ENCODE data around the gene SLC22A23. TPM values are rescaled to one million over a fixed set of nuclear protein-coding genes. Genes with fewer than 3 reads are reported as not detected.

The SLC22A23 gene
- total and polyA plus RNA-seq, 2 of the 4 experiments (the other 2 are of a cell fraction), result 0.72 to 1.6 TPM

DNA sequence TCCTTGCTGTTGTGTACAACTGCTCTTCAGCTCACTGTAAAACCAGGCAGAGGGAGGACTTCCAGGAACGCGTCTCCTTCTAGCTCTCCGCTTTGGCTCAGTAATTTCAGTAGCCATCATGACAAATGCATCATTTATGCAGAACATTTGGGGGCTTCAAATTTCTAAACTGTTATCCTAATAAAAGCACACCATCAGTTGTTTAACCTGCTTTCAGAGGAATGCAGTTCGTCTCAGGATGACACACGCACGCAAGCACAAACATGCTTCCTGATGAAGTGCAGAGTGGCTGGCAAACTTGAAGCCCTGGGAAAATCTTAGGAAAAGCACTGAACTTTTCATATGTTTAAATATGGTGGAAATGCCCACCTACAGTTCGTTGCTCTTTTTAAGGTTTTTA lies 24.4 kb downstream of the SLC22A23 start:
- Histone ChIP-seq H2AK9ac (replicated peaks; ENCODE audit: low read depth, low read length, poor library complexity) (no peak overlapping the region), H3K4ac (ENCODE audit: low read depth, low read length) (no peak overlapping the region), H2AK5ac (ENCODE audit: low read depth, low read length) (no peak overlapping the region), H4K91ac (ENCODE audit: insufficient read depth, low read depth, low read length) (no peak overlapping the region), H3K9me1 (ENCODE audit: insufficient read depth, low read length) (no peaks in the 10 kb centered on the region), H3K36me3 (ENCODE audit: control insufficient read depth, insufficient read depth, low read length) (no peaks in the 10 kb centered on the region), H3K79me1 (ENCODE audit: low read depth in 1 of 2, low read length in 2 of 2) (no peaks in the 10 kb centered on the region), H2BK5ac (ENCODE audit: low read depth, low read length, poor library complexity, severe bottlenecking) (no peak overlapping the region), H2BK15ac (ENCODE audit: low read depth, low read length) (no peak overlapping the region), H3K18ac (ENCODE audit: low read depth, low read length) (no peak overlapping the region), H4K8ac (ENCODE audit: low read depth in 2 of 2, low read length in 2 of 2) (no peak overlapping the region), H4K20me1 (ENCODE audit: insufficient read depth, low read length) (no peaks in the 10 kb centered on the region), H2BK120ac (ENCODE audit: low read depth, low read length) (no peak overlapping the region), H2BK20ac (ENCODE audit: low read depth, low read length) (no peak overlapping the region), H3K27me3 (ENCODE audit: control insufficient read depth, insufficient read depth, low read length) (peaks cover 45% of the 10 kb centered on the region), H3K23ac (ENCODE audit: low read depth, low read length) (no peak overlapping the region), H2AFZ (replicated peaks; ENCODE audit: low read length, poor library complexity) (no peak overlapping the region), H3K27ac (ENCODE audit: insufficient read depth, low read length) (no peak overlapping the region), H3K56ac (ENCODE audit: extremely low read depth, insufficient read depth, low read length) (no peak overlapping the region), H4K5ac (ENCODE audit: low read depth, low read length) (no peak overlapping the region), H3K14ac (replicated peaks; ENCODE audit: low read depth, low read length) (no peak overlapping the region), H3K4me3 (ENCODE audit: insufficient read depth, low read depth, low read length) (no peak overlapping the region), H3K4me1 (ENCODE audit: control insufficient read depth, insufficient read depth, low read length) (no peaks in the 10 kb centered on the region), H3K9ac (ENCODE audit: low read depth, low read length) (no peak overlapping the region), H3K9me3 (ENCODE audit: control insufficient read depth, insufficient read depth, low read length) (peaks cover 3% of the 10 kb centered on the region; the same call in 1 of the 2 replicates), H3K4me2 (ENCODE audit: low read depth, low read length) (no peak overlapping the region)
- CTCF ChIA-PET, result no interaction called here
- DNase-seq (no peak), ATAC-seq (ENCODE audit: low read depth) (no peak)
- POLR2A ChIA-PET (ENCODE audit: unreplicated experiment), result interaction anchor here (0.5 kb wide), 1 partner anchor 18 kb away, joined by 4 read pairs; no protein-coding TSS in a partner anchor
- intact Hi-C loops (cut with micrococcal nuclease) (no loop called here), dilution Hi-C loops (cut with HindIII; ENCODE audit: low sequenced_read_pairs, unreplicated experiment) (no loop called here), in situ Hi-C loops (cut with MboI; ENCODE audit: low sequenced_read_pairs) (no loop called here)
- BruUV-seq (replicated peaks), result no TSS peak
- no peak for TF ChIP-seq BHLHE40 (IDR thresholded peaks at IDR 0.05; ENCODE audit: low read depth, low read length)
- no peak for TF ChIP-seq MAFK (IDR thresholded peaks at IDR 0.05; ENCODE audit: low read depth, low read length)
- no peak for TF ChIP-seq CEBPB (IDR thresholded peaks at IDR 0.05; ENCODE audit: low read depth, low read length)
- no peak for TF ChIP-seq RFX5 (IDR thresholded peaks at IDR 0.05; ENCODE audit: low read depth, low read length)
- no peak for TF ChIP-seq USF2 (IDR thresholded peaks at IDR 0.05; ENCODE audit: low read depth, low read length)
- no peak for TF ChIP-seq CHD1 (IDR thresholded peaks at IDR 0.05; ENCODE audit: low read depth, low read length)
- TF ChIP-seq, protein P1, sequence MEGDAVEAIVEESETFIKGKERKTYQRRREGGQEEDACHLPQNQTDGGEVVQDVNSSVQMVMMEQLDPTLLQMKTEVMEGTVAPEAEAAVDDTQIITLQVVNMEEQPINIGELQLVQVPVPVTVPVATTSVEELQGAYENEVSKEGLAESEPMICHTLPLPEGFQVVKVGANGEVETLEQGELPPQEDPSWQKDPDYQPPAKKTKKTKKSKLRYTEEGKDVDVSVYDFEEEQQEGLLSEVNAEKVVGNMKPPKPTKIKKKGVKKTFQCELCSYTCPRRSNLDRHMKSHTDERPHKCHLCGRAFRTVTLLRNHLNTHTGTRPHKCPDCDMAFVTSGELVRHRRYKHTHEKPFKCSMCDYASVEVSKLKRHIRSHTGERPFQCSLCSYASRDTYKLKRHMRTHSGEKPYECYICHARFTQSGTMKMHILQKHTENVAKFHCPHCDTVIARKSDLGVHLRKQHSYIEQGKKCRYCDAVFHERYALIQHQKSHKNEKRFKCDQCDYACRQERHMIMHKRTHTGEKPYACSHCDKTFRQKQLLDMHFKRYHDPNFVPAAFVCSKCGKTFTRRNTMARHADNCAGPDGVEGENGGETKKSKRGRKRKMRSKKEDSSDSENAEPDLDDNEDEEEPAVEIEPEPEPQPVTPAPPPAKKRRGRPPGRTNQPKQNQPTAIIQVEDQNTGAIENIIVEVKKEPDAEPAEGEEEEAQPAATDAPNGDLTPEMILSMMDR (conservative IDR thresholded peaks at IDR 0.05; ENCODE audit: low read depth, low read length), result no peak
- no peak for TF ChIP-seq POLR2A (IDR thresholded peaks at IDR 0.05; ENCODE audit: low read depth, low read length)
- TF ChIP-seq ELK1 (IDR thresholded peaks at IDR 0.05; ENCODE audit: borderline replicate concordance, low read depth, low read length), result no peak
- TF ChIP-seq FOS (IDR thresholded peaks at IDR 0.05; ENCODE audit: low read depth, low read length), result no peak
- no peak for TF ChIP-seq RAD21 (IDR thresholded peaks at IDR 0.05; ENCODE audit: low read length)
- no peak for TF ChIP-seq MAZ (IDR thresholded peaks at IDR 0.05; ENCODE audit: borderline replicate concordance, low read depth, low read length)
- TF ChIP-seq NFE2L2 (IDR thresholded peaks at IDR 0.05; ENCODE audit: low read depth, low read length), result no peak
- TF ChIP-seq RCOR1 (IDR thresholded peaks at IDR 0.05; ENCODE audit: insufficient replicate concordance, low read length), result no peak
- WGBS, 2 experiments (ENCODE audit: extremely low coverage in 2 of 2, insufficient read length in 1 of 2), result no CpG with 5 or more reads among the region's 7 CpGs
